ENCODE measurements around the gene NPC2. TPM values are rescaled to one million over a fixed set of nuclear protein-coding genes. Genes with fewer than 3 reads are reported as not detected.

Gene NPC2
- total RNA-seq, 1 experiment from 2014 or later, result 195 TPM

DNA sequence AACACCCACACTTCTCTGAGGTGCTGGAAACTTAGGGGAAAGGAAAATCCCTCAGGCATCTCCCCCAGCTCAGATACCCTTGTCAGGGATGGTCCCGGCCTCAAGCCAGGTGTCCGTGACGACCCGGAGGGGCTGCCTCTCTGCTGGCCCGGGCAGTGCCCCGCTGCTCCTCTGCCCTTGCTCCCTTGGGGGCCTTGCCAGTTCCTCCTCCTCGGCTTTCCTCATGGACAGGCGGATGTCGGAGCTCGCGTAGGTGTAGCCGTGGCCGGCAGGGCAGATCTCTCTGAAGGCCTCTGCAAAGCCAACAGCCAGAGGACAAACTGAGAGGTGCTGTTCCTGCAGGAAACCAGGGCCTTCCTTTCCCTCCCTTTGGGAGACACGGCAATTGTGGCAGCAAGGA is 35.3 kb upstream of the NPC2 start:
- H3K36me3 ChIP-seq (ENCODE audit: low read depth, low read length), result no peaks in the 10 kb centered on the region
- no peak for TF ChIP-seq EZH2phosphoT487 (IDR thresholded peaks at IDR 0.05; ENCODE audit: borderline replicate concordance, low read length)
- no peak for TF ChIP-seq EZH2 (IDR thresholded peaks at IDR 0.05; ENCODE audit: low read length, unreplicated experiment)
- TF ChIP-seq, protein P1, sequence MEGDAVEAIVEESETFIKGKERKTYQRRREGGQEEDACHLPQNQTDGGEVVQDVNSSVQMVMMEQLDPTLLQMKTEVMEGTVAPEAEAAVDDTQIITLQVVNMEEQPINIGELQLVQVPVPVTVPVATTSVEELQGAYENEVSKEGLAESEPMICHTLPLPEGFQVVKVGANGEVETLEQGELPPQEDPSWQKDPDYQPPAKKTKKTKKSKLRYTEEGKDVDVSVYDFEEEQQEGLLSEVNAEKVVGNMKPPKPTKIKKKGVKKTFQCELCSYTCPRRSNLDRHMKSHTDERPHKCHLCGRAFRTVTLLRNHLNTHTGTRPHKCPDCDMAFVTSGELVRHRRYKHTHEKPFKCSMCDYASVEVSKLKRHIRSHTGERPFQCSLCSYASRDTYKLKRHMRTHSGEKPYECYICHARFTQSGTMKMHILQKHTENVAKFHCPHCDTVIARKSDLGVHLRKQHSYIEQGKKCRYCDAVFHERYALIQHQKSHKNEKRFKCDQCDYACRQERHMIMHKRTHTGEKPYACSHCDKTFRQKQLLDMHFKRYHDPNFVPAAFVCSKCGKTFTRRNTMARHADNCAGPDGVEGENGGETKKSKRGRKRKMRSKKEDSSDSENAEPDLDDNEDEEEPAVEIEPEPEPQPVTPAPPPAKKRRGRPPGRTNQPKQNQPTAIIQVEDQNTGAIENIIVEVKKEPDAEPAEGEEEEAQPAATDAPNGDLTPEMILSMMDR (conservative IDR thresholded peaks at IDR 0.05; ENCODE audit: low read depth, low read length), result no peak
- no TSS peak for BruUV-seq (replicated peaks)
- no peak overlapping the region for H3K4me2 ChIP-seq (ENCODE audit: low read length)
- H3K4me1 ChIP-seq (ENCODE audit: insufficient read depth, low read length), result peaks cover 8% of the 10 kb centered on the region
- no peaks in the 10 kb centered on the region for H3K79me2 ChIP-seq (ENCODE audit: low read length)
- intact Hi-C loops (cut with micrococcal nuclease), result no loop called here
- H3K9ac ChIP-seq (ENCODE audit: low read length), result no peak overlapping the region
- no peak overlapping the region for H3K4me3 ChIP-seq (ENCODE audit: low read length)
- H3F3A ChIP-seq (ENCODE audit: low read length, unreplicated experiment), result no peaks in the 10 kb centered on the region
- no peaks in the 10 kb centered on the region for H4K20me1 ChIP-seq (ENCODE audit: low read length)
- H3K9me3 ChIP-seq (ENCODE audit: low read length), result no peaks in the 10 kb centered on the region
- H3K27me3 ChIP-seq (ENCODE audit: low read length), result no peaks in the 10 kb centered on the region
- ATAC-seq (no peak), DNase-seq (no peak)
- H2AFZ ChIP-seq (ENCODE audit: low read length), result no peak overlapping the region
- H3K9me2 ChIP-seq (replicated peaks; ENCODE audit: low read length), result no peaks in the 10 kb centered on the region
- POLR2A ChIA-PET (ENCODE audit: unreplicated experiment), result no interaction called here
- H3K27ac ChIP-seq (ENCODE audit: low read length), result no peak overlapping the region
- CTCF ChIA-PET, result no interaction called here

DNA sequence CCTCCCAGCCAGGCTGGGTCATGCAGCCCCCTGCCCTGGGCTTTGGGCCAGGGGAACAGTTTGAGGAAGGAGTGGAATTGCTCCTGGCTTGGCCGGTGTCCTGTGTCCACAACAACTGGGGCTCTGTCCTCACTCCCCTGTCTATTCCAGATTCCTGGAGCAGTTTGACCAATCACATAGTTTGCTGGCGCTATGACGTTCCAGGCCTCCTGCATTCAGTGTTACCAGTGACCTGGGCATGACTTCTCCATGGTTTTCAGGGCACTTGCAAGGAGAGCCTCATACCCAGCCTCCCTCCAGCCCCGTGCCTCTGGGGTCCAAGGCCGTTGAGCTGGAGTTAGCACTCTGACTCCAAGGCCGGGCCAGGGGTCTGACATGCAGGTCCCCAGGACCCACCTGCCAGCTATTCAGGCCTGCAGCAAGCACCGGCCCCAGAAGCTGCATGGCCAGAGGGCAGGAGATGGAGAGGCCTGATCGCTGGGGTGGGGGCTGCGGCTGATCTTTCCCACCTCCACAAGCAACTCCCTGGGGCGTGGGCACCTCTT is 34.7 kb upstream of the NPC2 start:
- Histone ChIP-seq H2AFZ (ENCODE audit: low read length) (no peak overlapping the region), H3K9ac (ENCODE audit: low read length) (no peak overlapping the region), H3K79me2 (ENCODE audit: low read length) (no peaks in the 10 kb centered on the region), H3K36me3 (ENCODE audit: low read depth, low read length) (no peaks in the 10 kb centered on the region), H3K4me2 (ENCODE audit: low read length) (no peak overlapping the region), H3K27ac (ENCODE audit: low read length) (no peak overlapping the region), H3K4me3 (ENCODE audit: low read length) (no peak overlapping the region), H3F3A (ENCODE audit: low read length, unreplicated experiment) (no peaks in the 10 kb centered on the region), H3K9me2 (replicated peaks; ENCODE audit: low read length) (no peaks in the 10 kb centered on the region), H3K4me1 (ENCODE audit: insufficient read depth, low read length) (peaks cover 8% of the 10 kb centered on the region), H3K27me3 (ENCODE audit: low read length) (no peaks in the 10 kb centered on the region), H3K9me3 (ENCODE audit: low read length) (no peaks in the 10 kb centered on the region), H4K20me1 (ENCODE audit: low read length) (no peaks in the 10 kb centered on the region)
- DNase-seq (no peak), ATAC-seq (no peak)
- TF ChIP-seq, protein P1 (conservative IDR thresholded peaks at IDR 0.05; ENCODE audit: low read depth, low read length), result no peak
- no peak for TF ChIP-seq EZH2phosphoT487 (IDR thresholded peaks at IDR 0.05; ENCODE audit: borderline replicate concordance, low read length)
- TF ChIP-seq EZH2 (IDR thresholded peaks at IDR 0.05; ENCODE audit: low read length, unreplicated experiment), result no peak
- intact Hi-C loops (cut with micrococcal nuclease), result no loop called here
- POLR2A ChIA-PET (ENCODE audit: unreplicated experiment), result no interaction called here
- no TSS peak for BruUV-seq (replicated peaks)
- CTCF ChIA-PET, result no interaction called here

DNA sequence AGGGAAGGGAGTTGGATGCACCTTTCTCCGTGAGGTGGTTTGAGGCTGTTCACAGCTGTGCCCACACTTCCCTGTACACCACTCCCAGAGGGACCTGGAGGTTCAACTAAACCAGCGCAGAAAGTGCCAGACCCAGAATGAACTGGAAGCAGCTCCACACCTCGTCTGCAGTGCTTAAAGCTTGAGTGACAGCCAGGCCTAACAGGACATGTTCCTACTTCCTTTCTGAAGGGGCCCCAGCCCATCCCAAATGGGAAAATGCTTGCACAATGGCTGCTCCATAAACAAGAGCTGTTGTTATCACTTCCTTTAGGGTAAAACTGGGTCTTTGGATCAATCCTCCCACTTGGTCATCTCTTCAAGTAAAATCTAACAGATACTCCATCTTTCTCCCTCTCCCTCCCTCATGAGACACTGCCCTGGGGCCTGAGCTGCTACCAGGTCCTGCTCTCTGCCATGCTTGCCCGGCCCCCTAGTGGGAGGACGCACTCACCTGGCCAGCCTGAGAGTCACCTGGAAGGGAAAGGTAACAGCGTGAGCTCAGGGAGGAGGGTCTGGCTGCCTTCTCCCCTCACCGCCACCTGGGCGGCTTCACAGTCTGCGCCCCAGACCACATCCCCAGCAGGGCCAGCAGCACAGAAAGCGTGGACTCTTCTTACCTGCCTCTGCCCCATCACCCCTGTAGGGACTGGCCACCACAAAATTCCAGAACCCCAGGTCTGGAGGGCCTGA is 33.9 kb upstream of the NPC2 start:
- no TSS peak for BruUV-seq (replicated peaks)
- POLR2A ChIA-PET (ENCODE audit: unreplicated experiment), result no interaction called here
- Histone ChIP-seq H3K9me2 (replicated peaks; ENCODE audit: low read length) (no peaks in the 10 kb centered on the region), H3F3A (ENCODE audit: low read length, unreplicated experiment) (no peaks in the 10 kb centered on the region), H4K20me1 (ENCODE audit: low read length) (no peaks in the 10 kb centered on the region), H3K9me3 (ENCODE audit: low read length) (no peaks in the 10 kb centered on the region), H3K9ac (ENCODE audit: low read length) (no peak overlapping the region), H2AFZ (ENCODE audit: low read length) (no peak overlapping the region), H3K79me2 (ENCODE audit: low read length) (no peaks in the 10 kb centered on the region), H3K27me3 (ENCODE audit: low read length) (no peaks in the 10 kb centered on the region), H3K27ac (ENCODE audit: low read length) (no peak overlapping the region), H3K4me2 (ENCODE audit: low read length) (no peak overlapping the region), H3K36me3 (ENCODE audit: low read depth, low read length) (no peaks in the 10 kb centered on the region), H3K4me3 (ENCODE audit: low read length) (no peak overlapping the region), H3K4me1 (ENCODE audit: insufficient read depth, low read length) (peaks cover 8% of the 10 kb centered on the region)
- ATAC-seq (no peak), DNase-seq (peak; percentile 18)
- no peak for TF ChIP-seq EZH2 (IDR thresholded peaks at IDR 0.05; ENCODE audit: low read length, unreplicated experiment)
- TF ChIP-seq, protein P1 (conservative IDR thresholded peaks at IDR 0.05; ENCODE audit: low read depth, low read length), result peak; percentile 33
- CTCF ChIA-PET, result no interaction called here
- intact Hi-C loops (cut with micrococcal nuclease), result no loop called here
